ENCODE results near the gene GJC2.

DNA sequence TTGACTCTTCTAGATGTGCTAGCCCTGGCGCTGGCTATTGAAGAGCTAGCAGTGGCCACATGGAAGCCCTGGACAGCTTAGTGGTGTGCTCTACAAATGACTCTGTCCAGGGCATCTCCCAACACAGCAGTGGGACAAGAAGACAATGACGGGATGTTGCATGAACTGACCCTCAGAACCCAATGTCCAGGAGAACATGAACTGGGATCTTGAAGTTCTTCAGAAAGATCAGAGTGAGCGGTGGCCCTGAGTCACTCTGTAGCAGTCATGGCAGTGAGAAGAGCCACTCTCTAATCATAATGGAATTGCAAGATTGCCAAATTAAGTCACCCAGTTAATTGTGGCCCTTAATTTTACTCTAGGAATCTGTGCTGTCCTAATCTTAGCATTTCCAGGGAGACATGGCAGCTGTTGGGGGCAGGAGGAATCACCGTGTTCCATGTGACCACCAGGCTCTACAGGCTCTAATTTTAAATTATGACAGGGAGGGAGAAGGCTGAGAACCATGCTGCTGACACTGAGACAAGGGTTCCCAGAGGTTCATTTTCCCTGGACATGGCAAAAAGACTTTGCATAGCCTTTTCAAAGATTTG lies 47.9 kb downstream of the GJC2 start:
- TF ChIP-seq EZH2 (optimal IDR thresholded peaks at IDR 0.05; ENCODE audit: low read depth, low read length) = no peak
- TF ChIP-seq, protein P1, sequence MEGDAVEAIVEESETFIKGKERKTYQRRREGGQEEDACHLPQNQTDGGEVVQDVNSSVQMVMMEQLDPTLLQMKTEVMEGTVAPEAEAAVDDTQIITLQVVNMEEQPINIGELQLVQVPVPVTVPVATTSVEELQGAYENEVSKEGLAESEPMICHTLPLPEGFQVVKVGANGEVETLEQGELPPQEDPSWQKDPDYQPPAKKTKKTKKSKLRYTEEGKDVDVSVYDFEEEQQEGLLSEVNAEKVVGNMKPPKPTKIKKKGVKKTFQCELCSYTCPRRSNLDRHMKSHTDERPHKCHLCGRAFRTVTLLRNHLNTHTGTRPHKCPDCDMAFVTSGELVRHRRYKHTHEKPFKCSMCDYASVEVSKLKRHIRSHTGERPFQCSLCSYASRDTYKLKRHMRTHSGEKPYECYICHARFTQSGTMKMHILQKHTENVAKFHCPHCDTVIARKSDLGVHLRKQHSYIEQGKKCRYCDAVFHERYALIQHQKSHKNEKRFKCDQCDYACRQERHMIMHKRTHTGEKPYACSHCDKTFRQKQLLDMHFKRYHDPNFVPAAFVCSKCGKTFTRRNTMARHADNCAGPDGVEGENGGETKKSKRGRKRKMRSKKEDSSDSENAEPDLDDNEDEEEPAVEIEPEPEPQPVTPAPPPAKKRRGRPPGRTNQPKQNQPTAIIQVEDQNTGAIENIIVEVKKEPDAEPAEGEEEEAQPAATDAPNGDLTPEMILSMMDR (IDR thresholded peaks at IDR 0.05; ENCODE audit: low read length) = no peak
- TF ChIP-seq EZH2phosphoT487 (IDR thresholded peaks at IDR 0.05; ENCODE audit: low read length) = no peak
